MCF 10A (cell line): ENCODE results near the gene LORICRIN. TPM values are rescaled to one million over a fixed set of nuclear protein-coding genes. Genes with fewer than 3 reads are reported as not detected.

Experiments used
- BruUV-seq: library from RNA; stranded (reverse); fragments of 400-500 nt; replicated peaks from 2 replicates; lab custom pipeline; 2021; lab: Mats Ljungman, UMichigan
- CTCF ChIA-PET: fragments of 300-600 bp; sonication (Branson Sonifier 250); formaldehyde crosslinking; extraction: SDS; loops from one replicate; lab custom pipeline; 2021; ENCODE audit warnings: antibody characterized with exemption, inconsistent platforms; lab: Yijun Ruan, JAX
- POLR2A ChIA-PET: fragments of 300-600, 350-650 bp; sonication (Branson Sonifier 250); formaldehyde crosslinking; extraction: SDS; loops from one replicate; lab custom pipeline; 2020; ENCODE audit warnings: antibody characterized with exemption, inconsistent platforms; lab: Yijun Ruan, JAX
- DNase-seq: peaks from one replicate; pipeline ENCODE4 v3.0.0-alpha.2; 2018; ENCODE audit not compliant: unreplicated experiment
- H3K27ac Mint-ChIP-seq: one replicate; pipeline ENCODE4 v1.8.0; 2022; ENCODE audit warnings: mild to moderate bottlenecking, low read depth, mixed read lengths; ENCODE audit not compliant: unreplicated experiment
- H3K27me3 Mint-ChIP-seq: one replicate; pipeline ENCODE4 v1.8.0; 2022; ENCODE audit warnings: mixed read lengths; ENCODE audit not compliant: insufficient read depth, unreplicated experiment
- H3K36me3 Mint-ChIP-seq: one replicate; pipeline ENCODE4 v1.8.0; 2022; ENCODE audit warnings: mild to moderate bottlenecking, moderate library complexity, mixed read lengths; ENCODE audit not compliant: insufficient read depth, unreplicated experiment
- H3K4me1 Mint-ChIP-seq: one replicate; pipeline ENCODE4 v1.8.0; 2022; ENCODE audit warnings: mixed read lengths; ENCODE audit not compliant: insufficient read depth, unreplicated experiment
- H3K4me3 Mint-ChIP-seq: one replicate; pipeline ENCODE4 v1.8.0; 2022; ENCODE audit warnings: mild to moderate bottlenecking, moderate library complexity, mixed read lengths; ENCODE audit not compliant: unreplicated experiment
- H3K9me3 Mint-ChIP-seq: one replicate; pipeline ENCODE4 v1.8.0; 2022; ENCODE audit warnings: mixed read lengths; ENCODE audit not compliant: unreplicated experiment
- intact Hi-C: fragments of 100-400 bp; cut with micrococcal nuclease; formaldehyde crosslinking; loops from 2 replicates; pipeline ENCODE4 v1.14.1; 2022
- total RNA-seq: library from RNA; stranded (reverse); gene quantifications from 2 replicates; pipeline ENCODE4 v1.2.3, GENCODE V29; 2022
- TF ChIP-seq, protein P1 (sequence below): fragments of 200-600 bp; IDR thresholded peaks from one replicate; pipeline ENCODE4 v1.8.0; 2022; ENCODE audit warnings: antibody characterized with exemption, mild to moderate bottlenecking; ENCODE audit not compliant: unreplicated experiment

Gene LORICRIN
- total RNA-seq, 1 experiment from 2014 or later, result not detected

DNA sequence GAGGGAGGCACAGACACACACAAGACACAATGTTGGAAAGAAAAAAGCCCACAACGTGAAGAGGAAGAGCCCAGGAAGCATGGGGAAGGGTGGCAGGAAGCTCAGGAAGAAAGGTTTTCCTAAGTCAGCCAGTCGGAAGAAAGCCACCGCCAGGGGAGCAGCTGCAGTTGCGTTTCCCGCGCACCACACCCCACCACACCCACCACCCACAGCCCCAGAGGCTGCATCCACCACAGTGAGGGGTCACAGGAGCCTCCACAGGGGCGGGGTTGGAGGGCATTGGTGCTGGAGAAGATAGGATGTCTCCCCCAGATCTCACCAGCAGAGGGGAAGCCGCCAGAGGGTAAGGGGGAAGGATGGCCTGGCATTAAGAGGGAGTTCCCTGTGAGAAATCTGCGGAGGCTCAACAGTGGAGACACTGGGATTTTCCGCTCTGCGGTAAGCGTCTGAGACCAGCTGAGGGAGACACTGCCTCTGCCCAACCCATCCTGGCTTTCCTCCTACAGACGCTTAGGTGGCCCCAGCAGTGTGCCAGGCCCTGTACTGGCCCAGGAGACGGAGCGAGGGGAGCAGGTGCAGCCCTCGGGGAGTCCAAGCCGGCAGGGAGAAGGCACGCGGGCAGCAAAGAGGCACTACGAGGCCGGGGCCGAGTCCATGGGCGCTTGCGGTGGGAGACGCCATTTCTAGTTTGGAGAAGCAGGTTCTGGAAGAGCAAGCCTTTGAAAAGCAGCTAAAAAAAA is 33.4 kb downstream of the LORICRIN start:
- TF ChIP-seq, protein P1, sequence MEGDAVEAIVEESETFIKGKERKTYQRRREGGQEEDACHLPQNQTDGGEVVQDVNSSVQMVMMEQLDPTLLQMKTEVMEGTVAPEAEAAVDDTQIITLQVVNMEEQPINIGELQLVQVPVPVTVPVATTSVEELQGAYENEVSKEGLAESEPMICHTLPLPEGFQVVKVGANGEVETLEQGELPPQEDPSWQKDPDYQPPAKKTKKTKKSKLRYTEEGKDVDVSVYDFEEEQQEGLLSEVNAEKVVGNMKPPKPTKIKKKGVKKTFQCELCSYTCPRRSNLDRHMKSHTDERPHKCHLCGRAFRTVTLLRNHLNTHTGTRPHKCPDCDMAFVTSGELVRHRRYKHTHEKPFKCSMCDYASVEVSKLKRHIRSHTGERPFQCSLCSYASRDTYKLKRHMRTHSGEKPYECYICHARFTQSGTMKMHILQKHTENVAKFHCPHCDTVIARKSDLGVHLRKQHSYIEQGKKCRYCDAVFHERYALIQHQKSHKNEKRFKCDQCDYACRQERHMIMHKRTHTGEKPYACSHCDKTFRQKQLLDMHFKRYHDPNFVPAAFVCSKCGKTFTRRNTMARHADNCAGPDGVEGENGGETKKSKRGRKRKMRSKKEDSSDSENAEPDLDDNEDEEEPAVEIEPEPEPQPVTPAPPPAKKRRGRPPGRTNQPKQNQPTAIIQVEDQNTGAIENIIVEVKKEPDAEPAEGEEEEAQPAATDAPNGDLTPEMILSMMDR, result no peak
- H3K27ac Mint-ChIP-seq, result no peak overlapping the region
- no TSS peak for BruUV-seq
- POLR2A ChIA-PET, result interaction anchor here (0.9 kb wide), 1 partner anchor 32 kb away, joined by 3 read pairs; no protein-coding TSS in a partner anchor
- intact Hi-C loops, result no loop called here
- no peak overlapping the region for H3K4me3 Mint-ChIP-seq
- CTCF ChIA-PET, result interaction anchor here (1.1 kb wide), 1 partner anchor 64 kb away, joined by 3 read pairs; no protein-coding TSS in a partner anchor
- no peak for DNase-seq
- H3K9me3 Mint-ChIP-seq, result no peaks in the 10 kb centered on the region
- peaks cover 29% of the 10 kb centered on the region for H3K27me3 Mint-ChIP-seq
- no peaks in the 10 kb centered on the region for H3K4me1 Mint-ChIP-seq
- no peaks in the 10 kb centered on the region for H3K36me3 Mint-ChIP-seq

DNA sequence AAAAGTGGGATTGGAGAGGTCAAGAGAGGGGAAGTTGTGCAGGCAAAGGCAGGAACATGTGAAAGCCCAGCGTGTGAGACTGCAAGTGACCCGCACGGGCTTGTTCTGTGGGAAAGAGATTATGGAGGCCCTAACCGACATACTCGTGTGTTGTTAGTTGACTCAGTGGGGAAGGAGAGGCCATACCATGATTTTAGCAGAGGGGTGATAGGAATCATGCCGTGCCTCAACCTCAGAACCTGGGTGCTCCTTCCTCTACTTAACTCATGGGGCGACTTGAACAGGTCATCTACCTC is 33.9 kb downstream of the LORICRIN start:
- Mint-ChIP-seq H3K27me3 (peaks cover 29% of the 10 kb centered on the region), H3K27ac (no peak overlapping the region), H3K4me1 (no peaks in the 10 kb centered on the region), H3K9me3 (no peaks in the 10 kb centered on the region), H3K4me3 (no peak overlapping the region), H3K36me3 (no peaks in the 10 kb centered on the region)
- CTCF ChIA-PET, result interaction anchor here (1.1 kb wide), 1 partner anchor 65 kb away, joined by 3 read pairs; no protein-coding TSS in a partner anchor
- no TSS peak for BruUV-seq
- POLR2A ChIA-PET, result interaction anchor here (0.9 kb wide), 1 partner anchor 32 kb away, joined by 3 read pairs; no protein-coding TSS in a partner anchor
- TF ChIP-seq, protein P1, result no peak
- DNase-seq, result no peak
- intact Hi-C loops, result no loop called here

DNA sequence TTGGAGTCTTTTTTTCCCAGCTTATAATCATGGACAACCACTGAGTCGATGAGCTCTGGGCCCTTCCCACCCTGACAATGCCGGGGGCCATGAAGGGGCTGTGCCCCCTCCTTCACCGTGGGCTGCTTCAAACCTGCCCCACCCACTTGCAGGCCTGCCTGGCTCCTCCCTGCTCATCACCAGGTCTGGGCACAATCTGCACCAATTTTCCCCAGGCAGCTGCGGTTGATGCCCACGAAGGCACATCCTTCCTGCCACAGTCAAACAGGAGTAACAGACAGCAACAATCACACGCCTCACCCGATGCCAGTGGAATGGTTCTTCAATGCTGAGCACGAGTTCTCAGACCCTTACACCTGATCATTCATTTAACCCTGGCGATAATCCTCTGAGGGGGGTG is 34.4 kb downstream of the LORICRIN start:
- intact Hi-C loops, result no loop called here
- Mint-ChIP-seq H3K36me3 (no peaks in the 10 kb centered on the region), H3K4me3 (no peak overlapping the region), H3K4me1 (no peaks in the 10 kb centered on the region), H3K27ac (no peak overlapping the region), H3K9me3 (no peaks in the 10 kb centered on the region), H3K27me3 (peaks cover 29% of the 10 kb centered on the region)
- ChIA-PET CTCF (interaction anchor here (0.6 to 1.1 kb wide), 2 partner anchors 65 to 639 kb away, joined by 3 read pairs; no protein-coding TSS in a partner anchor), POLR2A (no interaction called here)
- BruUV-seq, result no TSS peak
- TF ChIP-seq, protein P1, result no peak
- DNase-seq, result no peak

DNA sequence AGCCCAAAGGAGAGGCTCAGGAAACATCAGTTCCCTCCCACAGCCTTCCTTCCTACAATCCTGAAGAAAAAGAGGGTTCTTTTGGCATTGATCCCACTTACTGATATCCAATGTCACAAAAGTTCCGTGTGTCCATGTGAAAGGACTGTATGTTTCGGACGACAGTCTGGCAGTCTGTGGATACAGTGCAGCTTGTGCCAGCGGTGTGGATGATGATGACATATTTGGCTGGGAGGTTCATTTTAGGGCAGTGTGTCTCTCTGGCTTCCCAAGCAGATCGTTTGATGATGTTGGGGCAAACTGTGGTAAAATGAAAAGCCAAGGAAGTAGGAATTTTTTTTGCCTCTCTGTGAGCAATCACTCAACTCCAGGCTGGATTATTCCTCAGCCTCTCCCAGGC is 42.8 kb downstream of the LORICRIN start:
- H3K4me1 Mint-ChIP-seq, result no peaks in the 10 kb centered on the region
- intact Hi-C loops, result no loop called here
- H3K27ac Mint-ChIP-seq, result no peak overlapping the region
- no peak overlapping the region for H3K4me3 Mint-ChIP-seq
- ChIA-PET POLR2A (no interaction called here), CTCF (interaction anchor here (0.6 to 1.0 kb wide), 2 partner anchors 14 to 431 kb away, joined by 3 to 4 read pairs; no protein-coding TSS in a partner anchor)
- H3K9me3 Mint-ChIP-seq, result no peaks in the 10 kb centered on the region
- H3K27me3 Mint-ChIP-seq, result peaks cover 60% of the 10 kb centered on the region
- no TSS peak for BruUV-seq
- no peak for DNase-seq
- H3K36me3 Mint-ChIP-seq, result no peaks in the 10 kb centered on the region
- TF ChIP-seq, protein P1, result no peak
